T-helper 9 cell (primary cell): Measurements from ENCODE around the gene IL4R.
"Not testable (repeated sequence)": the region's sequence is repeated elsewhere in the genome, so short reads cannot be mapped to it uniquely, and the experiment has no call there.

Experiments
- DNase-seq: peaks from one replicate; pipeline ENCODE4 v3.0.0-alpha.2; 2020
- total RNA-seq, 2 donors: gene quantifications; one replicate each; lab custom pipeline; 2026; lab: John Stamatoyannopoulos, UW

IL4R gene
- total RNA-seq = 199 to 229 reads per million in 2 donors

- peak; percentile 60 for DNase-seq
Measured at GRCh38 chr16:27313422-27314160, at the start of gene IL4R. IL4R (plus strand) TSS chr16:27313974; CDS start chr16:27340204, 26,230 bp downstream.

GRCh38 chr16:27264151-27264550 lies 49.6 kb upstream of the IL4R start:
- DNase-seq = no peak

- DNase-seq = no peak
Measured at GRCh38 chr16:27265982-27266381, 47.8 kb upstream of the IL4R start.

- no peak for DNase-seq
Measured at GRCh38 chr16:27267037-27267677, 46.6 kb upstream of the IL4R start.

- peak; percentile 93 for DNase-seq
Measured at GRCh38 chr16:27268376-27269299, 45.1 kb upstream of the IL4R start, which contains the start of gene NSMCE1. NSMCE1 (minus strand) TSS chr16:27268772; CDS start chr16:27257570, 11,202 bp downstream.

- no peak for DNase-seq
Measured at GRCh38 chr16:27269300-27270150, 44.2 kb upstream of the IL4R start.

- no peak for DNase-seq
Measured at GRCh38 chr16:27270349-27270748, 43.4 kb upstream of the IL4R start.

GRCh38 chr16:27272076-27272475 lies 41.7 kb upstream of the IL4R start:
- DNase-seq = no peak

- DNase-seq = not testable (repeated sequence)
Measured at GRCh38 chr16:27272697-27273096, 41.1 kb upstream of the IL4R start.

GRCh38 chr16:27273330-27273669 lies 40.5 kb upstream of the IL4R start:
- no peak for DNase-seq

GRCh38 chr16:27273670-27274423 lies 39.9 kb upstream of the IL4R start:
- DNase-seq = no peak

- not testable (repeated sequence) for DNase-seq
Measured at GRCh38 chr16:27274424-27274874, 39.3 kb upstream of the IL4R start.

GRCh38 chr16:27275394-27275793 lies 38.4 kb upstream of the IL4R start:
- no peak for DNase-seq

- DNase-seq = no peak
Measured at GRCh38 chr16:27281243-27281642, 32.5 kb upstream of the IL4R start.

- DNase-seq = no peak
Measured at GRCh38 chr16:27284865-27285675, 28.7 kb upstream of the IL4R start.

GRCh38 chr16:27285676-27286196 lies 28.0 kb upstream of the IL4R start:
- DNase-seq = no peak

GRCh38 chr16:27286451-27286850 lies 27.3 kb upstream of the IL4R start:
- DNase-seq = no peak

- no peak for DNase-seq
Measured at GRCh38 chr16:27287051-27287811, 26.5 kb upstream of the IL4R start.

- no peak for DNase-seq
Measured at GRCh38 chr16:27287887-27288286, 25.9 kb upstream of the IL4R start.
